ENCODE results near the gene ZNF667.

GRCh38 chr19:56525214-56525860 lies 48.2 kb upstream of the ZNF667 start:
- TF ChIP-seq CTCF (IDR thresholded peaks at IDR 0.05) = no peak
- TF ChIP-seq EZH2 (IDR thresholded peaks at IDR 0.05; ENCODE audit: borderline replicate concordance, insufficient read depth, low read depth, low read length, poor library complexity, severe bottlenecking) = no peak
